GM18907 (cell line): Measurements from ENCODE around the gene CCDC78.
A peak's percentile ranks its signal among the peaks of the same experiment; 100 is the strongest.

Experiments
- ATAC-seq: cut with Tn5 transposase; IDR thresholded peaks from one replicate; pipeline ENCODE4 v1.9.1; 2021; ENCODE audit warnings: mild to moderate bottlenecking, moderate library complexity; ENCODE audit not compliant: unreplicated experiment

Gene CCDC78

DNA sequence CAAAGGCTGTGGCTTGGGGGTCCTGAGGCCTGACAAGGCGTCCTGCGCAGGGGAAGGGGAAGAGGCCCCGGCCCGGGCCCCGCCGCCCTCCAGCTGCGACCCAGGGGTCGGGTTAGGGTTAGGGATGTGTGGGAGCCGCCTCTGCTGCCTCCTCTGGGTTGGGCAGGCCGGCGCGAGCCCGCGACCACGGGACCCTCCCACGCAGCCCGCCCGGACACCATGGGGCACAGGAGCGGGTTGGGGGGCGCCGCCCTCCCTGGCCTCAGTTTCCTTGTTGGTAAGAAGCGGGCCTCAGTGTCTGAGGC, 14.2 kb upstream of the CCDC78 start:
- ATAC-seq: peak; percentile 20

DNA sequence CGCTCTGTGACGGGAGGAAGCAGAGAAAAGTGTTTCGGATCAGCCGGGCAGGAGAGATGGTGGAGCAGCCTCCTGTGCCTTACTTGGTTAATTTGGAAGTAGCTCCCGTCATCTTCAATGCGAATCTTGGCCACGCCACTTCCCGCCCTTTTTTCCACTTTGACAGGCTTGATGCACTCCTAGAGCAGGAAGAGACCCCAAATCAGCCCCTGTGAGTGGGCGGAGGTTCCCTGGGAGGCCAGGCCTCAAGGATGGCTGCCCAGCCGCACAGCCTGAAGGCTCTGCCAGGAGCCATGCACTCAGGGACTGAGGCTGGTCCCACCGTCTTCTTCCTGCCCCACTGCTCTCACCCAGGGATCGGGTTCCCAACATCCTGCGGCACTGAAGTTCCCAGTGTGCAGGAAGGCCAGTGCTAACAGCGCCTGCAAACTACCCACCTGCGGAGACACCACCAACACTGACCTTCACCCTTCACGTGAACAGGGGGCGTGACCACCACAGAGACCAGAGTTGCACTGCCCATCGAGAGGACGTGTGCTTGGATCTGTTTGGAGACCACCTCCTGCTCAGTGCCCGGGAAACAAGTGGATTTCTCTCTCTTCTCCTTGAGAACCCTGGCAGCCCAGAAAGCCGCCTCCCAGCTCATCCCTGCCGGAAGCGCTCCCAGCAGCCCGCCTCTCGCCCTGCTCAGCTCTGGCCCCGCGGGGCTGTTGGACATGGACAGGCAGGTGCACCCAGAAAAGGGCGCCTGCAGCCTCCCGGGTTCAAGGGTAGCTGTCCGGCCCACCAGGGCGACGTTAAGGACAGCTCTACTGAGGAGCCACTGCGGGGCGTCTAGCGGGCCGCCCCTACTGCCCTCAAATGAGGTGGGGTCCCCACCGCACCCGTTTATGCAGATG, 13.6 kb upstream of the CCDC78 start:
- no peak for ATAC-seq

GRCh38 chr16:736936-737481, 10.8 kb upstream of the CCDC78 start:
- ATAC-seq: no peak

- no peak for ATAC-seq
Observed at GRCh38 chr16:735982-736453, 9.8 kb upstream of the CCDC78 start.

GRCh38 chr16:734981-735881, 9.0 kb upstream of the CCDC78 start:
- ATAC-seq: no peak

DNA sequence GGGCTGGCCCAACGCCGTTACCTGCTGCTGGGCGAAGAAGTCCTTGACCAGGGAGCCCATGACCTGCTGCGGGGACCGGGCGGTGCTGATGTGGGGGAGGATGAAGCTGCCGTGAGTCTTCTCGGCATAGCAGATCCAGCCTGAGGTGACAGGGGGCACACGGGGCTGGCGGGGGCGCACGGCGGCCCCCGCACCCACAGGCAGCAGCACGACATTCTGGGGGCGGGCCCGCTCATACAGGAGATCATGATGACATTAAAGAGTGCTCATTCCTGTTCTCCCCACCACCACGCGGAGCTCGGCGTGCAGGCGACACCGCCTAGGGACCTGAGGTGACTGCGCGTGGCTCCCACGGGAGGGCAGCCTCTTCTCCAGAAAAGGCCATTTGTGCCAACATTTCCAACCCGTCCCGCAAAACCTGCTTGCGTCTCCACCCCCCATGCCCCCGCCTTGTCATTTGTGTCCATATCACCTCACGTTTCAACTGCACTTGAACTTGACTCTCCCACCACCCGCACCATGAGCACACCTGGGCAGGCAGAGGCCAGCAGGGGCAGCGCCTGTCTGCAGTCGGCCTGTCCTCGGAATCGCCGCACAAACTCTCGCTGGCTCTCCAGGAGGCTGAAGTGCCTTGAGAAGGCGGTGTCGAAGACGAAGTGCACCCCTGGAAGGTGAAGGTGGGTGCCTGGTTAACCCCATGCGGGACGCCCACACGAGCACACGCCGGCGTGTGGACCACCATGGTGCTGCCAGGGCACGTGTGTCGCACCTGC, 8.2 kb upstream of the CCDC78 start:
- no peak for ATAC-seq

DNA sequence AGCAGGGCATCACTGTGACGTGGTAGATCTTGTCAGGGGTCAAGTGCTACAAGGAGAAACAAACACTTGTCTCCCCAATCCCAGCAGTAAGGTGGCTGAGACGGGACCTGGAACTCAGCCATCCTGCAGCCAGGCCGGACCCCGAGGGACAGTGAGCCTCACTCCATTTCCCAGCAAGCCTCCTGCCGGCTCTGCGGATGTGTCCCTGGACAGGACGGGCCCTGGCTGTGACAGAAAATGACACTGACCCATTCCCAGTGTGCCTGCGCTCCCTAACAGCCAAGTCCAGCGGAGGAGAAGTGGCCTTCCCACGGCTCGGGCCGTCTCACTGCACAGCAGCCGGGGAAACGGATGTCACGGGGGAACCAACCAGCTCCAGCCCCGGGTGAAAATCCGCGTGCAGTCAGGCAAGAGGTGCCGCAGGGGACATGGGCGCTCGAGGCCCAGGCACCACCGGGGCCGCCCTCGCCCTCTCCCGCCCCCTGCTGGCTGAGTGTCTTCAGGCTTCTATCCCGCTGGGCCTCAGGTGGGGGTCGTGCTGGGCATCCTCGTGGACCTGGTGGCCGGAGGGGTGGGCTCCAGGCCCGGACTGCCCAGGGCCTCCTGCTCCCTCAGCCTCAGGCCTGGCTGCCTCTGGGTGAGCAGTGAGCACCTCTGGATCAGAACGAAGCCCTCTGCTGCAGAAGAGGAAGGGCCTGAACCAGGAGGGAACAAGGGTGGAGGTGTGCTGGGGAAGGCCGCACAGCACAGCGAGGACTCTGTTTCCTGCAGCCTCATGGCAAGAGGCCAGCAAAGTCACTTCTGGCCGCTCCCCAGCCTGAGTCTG, 7.4 kb upstream of the CCDC78 start:
- no peak for ATAC-seq

DNA sequence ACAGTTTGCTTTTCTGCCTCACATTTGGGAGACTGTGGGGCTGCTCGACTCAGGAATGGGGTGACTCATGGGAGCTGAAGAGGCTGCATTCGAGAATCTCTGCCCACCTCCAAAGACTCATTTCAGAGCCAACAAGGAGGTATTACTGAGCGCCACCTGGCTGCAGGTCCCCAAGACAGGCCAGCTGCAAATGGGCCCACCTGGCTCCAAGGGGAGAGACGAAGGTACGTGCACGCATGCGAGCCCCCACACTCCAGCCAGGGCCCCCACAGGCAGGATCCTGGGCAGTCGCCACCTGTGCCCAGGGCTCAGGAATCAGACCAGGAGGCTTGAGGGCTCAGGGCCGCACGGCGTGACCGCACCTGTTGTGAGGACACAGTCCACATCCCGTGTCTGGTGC, 6.7 kb upstream of the CCDC78 start:
- ATAC-seq: no peak

DNA sequence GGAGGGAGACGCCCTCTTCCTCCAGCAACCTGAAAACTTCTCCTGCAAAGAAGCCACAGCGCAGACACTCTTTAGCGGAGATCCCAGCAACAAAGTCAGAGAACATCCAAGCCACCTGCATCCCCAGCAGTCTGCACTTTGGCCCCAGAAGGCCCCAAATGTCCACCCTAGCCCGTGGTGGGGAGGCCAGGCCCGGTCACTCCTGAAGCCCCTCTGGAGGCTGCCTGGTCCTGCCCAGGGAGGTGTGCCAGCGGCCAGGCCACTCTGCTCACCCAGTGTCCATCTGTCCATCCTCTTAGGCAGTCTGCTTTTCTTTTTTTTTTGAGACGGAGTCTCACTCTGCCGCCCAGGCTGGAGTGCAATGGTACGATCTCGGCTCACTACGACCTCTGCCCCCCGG, 6.1 kb upstream of the CCDC78 start:
- ATAC-seq: no peak

DNA sequence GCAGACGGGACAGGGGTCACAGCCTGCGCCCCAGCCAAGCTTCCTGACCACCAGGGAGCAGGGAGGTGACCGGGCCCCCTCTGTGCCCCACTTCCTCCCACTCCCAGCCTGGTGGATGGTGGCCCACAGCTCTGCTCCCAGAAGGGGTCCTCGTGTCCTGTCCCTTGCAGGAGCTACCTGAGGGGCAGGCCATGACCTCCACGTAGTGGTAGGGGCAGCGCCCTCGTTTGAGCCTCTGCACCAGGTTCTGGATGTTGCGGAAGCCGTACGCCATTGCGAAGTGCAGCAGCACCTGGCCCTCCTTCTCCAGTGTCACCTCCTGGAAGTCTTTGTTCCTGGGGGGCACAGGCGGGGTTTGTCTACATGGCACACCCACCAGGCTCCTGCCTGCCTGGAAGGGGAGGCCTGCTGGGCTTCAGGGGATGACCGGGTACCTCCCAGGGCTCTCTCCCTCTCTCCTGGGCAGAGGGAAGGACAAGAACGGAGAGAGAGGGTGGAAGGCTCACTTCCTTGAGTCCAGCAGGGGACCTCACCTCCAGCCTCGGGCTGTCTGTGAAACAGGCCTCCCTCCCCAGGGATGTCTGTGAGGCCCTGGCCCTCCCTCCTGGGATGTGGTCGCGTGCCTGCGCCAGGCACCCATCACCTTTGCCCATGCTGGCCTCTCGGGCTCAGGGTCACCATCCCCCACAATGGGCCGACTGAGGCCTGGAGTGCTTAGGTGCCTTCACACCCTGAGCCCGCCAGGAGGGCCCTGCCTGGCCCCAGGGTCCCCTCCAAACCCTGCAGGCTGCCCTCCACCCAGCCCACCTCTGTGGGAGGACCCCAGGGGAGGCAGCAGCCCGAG, 4.6 kb upstream of the CCDC78 start:
- ATAC-seq: no peak

DNA sequence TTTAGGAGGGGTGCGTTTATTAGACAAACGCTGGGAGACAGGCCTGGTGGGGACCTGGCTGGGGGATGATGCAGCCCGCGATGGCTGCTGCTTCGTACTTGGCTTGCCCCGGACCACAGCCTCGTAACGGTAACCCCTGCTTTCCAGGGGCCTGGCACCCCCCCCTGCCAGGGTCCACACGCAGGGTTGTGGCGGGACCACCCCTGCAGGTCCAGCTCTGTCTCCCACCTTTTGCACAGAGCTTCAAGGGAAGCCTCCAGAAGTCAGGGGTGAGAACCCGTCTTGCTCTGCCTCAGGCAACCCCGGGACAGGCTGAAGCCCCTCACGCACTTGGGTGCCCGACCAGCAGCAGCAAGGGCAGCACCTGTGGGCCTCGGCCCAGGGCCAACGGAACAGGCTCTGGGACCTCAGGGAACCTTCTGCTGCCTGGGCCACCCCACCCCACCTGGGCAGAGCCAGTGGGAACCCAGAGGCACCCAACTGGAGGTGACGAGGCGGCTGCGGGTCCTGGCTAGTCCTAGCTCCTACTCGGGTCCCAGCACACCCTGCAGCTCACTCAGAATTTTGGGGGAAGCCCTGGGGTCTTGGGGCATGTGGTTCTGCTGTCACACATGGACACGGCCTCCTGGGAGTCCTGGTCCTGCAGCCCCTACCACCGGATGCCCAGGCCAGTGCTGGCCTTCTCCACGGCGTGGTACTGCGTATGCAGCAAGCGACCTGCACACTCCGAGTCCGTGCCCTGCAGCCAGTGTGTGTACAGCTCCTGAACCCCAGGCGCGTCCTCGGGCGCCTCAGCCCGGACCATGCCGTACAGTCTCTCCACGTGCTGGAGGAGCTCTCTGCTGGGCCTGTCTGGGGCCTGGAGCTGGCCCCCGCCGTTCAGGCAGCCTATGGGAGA, 3.8 kb upstream of the CCDC78 start:
- no peak for ATAC-seq

DNA sequence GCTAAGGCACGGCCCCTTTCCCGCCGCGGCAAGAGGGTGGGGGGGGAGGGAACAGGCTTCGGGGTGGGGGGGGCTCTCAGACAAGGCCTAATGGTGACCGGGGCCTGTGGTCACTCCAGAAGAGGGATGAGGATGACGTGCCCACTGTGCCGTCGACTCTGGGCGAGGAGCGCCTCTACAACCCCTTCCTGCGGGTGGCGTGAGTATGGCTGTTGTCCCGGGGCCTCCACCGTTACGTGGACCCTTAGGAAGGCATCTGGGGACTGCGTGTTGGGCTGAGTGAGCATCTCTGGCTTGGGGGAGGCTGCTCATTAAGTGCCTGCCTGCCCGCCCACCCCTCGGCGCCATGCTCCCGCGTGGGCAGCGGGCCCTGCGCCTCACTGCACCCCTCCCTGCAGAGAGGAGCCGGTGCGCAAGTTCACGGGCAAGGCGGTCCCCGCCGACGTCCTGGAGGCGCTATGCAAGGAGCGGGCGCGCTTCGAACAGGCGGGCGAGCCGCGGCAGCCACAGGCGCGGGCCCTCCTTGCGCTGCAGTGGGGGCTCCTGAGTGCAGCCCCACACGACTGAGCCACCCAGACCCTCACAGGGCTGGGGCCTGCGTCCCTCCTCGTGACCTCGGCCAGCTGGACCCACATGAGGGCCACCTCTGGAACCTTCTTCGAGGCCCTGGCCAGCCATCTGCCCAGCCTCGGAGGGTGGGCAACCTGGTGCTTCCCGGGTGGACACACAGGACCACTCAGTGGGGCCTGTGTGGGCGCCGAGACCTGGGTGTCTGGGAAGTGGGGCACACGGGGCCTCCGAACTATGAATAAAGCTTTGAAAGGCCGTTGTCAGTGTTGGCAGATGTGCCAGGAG, 2.9 kb upstream of the CCDC78 start:
- ATAC-seq: no peak

DNA sequence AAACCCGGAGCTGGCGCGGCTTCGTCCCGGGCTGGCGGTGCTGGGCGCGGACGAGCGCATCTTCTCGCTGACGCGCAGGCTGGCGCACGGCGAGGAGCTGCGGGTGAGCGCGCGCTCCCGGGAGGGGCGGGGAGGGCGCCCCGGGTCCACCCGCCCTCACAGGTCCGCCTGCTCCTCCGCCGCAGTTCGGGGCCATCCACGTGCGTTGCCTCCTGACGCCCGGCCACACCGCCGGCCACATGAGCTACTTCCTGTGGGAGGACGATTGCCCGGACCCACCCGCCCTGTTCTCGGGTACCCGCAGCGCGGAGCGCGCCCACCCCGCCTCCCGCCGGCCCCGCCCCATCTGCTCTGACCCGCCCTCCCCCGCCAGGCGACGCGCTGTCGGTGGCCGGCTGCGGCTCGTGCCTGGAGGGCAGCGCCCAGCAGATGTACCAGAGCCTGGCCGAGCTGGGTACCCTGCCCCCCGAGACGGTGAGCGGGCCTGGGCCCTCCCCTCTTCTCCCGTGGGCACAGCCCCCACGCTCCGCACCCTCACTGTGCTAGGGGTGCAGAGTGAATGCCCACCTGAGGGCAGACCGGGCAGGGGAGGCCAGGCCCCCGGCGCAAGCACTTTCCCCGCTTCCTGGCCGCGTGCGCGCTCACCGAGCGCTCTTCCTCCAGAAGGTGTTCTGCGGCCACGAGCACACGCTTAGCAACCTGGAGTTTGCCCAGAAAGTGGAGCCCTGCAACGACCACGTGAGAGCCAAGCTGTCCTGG, 2.1 kb upstream of the CCDC78 start:
- ATAC-seq: peak; percentile 35

- ATAC-seq: no peak
Observed at GRCh38 chr16:727291-727977, 1.2 kb upstream of the CCDC78 start.

DNA sequence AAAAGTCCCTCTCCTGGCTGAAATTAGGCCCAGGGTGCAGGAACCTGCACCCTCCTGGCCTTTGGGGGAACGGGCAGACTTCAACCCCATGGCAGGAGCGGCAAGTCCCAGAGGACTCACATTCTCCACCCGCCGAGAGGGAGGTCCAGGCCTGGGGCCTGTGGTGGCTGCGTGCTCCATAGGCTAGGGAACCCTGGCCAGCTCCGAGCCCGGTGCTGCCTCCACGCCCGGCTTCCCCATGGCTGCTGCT, 130 bp downstream of the CCDC78 start:
- no peak for ATAC-seq
